GM13976 (cell line): Measurements from ENCODE around the gene PTPRG.

Source experiments
- DNase-seq: peaks from one replicate; pipeline ENCODE4 v3.0.0; 2012; ENCODE audit warnings: low spot score
- in situ Hi-C: fragments of 300-500 bp; cut with MboI; formaldehyde crosslinking; loops from one replicate; pipeline ENCODE4 v1.12.0; 2022; ENCODE audit warnings: low sequenced_read_pairs, mixed read lengths, inconsistent platforms; ENCODE audit not compliant: unreplicated experiment
- TF ChIP-seq, protein P1 (sequence below): IDR thresholded peaks from 2 replicates; pipeline ENCODE4 v1.5.1; 2012; ENCODE audit warnings: borderline replicate concordance, mild to moderate bottlenecking; ENCODE audit not compliant: insufficient read depth; ENCODE audit errors: extremely low read depth, missing control alignments, control extremely low read depth

Gene PTPRG

GRCh38 chr3:61857297-61857696 is 295.9 kb downstream of the PTPRG start:
- in situ Hi-C loops, result loop anchor here (10.0 kb wide), 1 partner anchor 328 kb away; no protein-coding TSS in a partner anchor
- TF ChIP-seq, protein P1, sequence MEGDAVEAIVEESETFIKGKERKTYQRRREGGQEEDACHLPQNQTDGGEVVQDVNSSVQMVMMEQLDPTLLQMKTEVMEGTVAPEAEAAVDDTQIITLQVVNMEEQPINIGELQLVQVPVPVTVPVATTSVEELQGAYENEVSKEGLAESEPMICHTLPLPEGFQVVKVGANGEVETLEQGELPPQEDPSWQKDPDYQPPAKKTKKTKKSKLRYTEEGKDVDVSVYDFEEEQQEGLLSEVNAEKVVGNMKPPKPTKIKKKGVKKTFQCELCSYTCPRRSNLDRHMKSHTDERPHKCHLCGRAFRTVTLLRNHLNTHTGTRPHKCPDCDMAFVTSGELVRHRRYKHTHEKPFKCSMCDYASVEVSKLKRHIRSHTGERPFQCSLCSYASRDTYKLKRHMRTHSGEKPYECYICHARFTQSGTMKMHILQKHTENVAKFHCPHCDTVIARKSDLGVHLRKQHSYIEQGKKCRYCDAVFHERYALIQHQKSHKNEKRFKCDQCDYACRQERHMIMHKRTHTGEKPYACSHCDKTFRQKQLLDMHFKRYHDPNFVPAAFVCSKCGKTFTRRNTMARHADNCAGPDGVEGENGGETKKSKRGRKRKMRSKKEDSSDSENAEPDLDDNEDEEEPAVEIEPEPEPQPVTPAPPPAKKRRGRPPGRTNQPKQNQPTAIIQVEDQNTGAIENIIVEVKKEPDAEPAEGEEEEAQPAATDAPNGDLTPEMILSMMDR, result no peak

GRCh38 chr3:61858054-61858453 is 296.7 kb downstream of the PTPRG start:
- no peak for DNase-seq
- TF ChIP-seq, protein P1, result peak; percentile 28
- in situ Hi-C loops, result loop anchor here (10.0 kb wide), 1 partner anchor 327 kb away; no protein-coding TSS in a partner anchor

More at GRCh38 chr3:61857297-61857696, 295.9 kb downstream of the PTPRG start:
- no peak for DNase-seq

DNA sequence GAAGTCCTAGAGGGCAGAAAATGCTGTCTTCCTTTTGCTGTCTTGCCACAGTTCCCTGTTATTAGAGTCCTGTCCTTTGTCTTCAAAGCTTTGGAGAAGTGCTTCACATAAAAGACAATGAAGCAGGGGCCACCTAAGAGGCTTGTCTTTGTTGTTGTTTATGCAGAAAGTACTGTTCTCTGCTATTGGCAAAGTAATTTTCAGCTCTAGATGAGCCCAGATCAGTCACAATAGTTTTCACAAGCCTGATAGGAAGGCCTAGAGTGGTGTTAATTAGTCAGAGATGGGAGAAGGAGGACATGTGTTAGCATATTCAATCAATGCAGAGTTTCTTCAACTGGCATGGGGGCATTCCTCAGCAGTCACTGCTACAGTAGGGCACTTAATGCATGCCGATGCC is 300.0 kb downstream of the PTPRG start:
- in situ Hi-C loops, result no loop called here
- TF ChIP-seq, protein P1, result no peak
- no peak for DNase-seq

GRCh38 chr3:61862614-61863289 is 301.4 kb downstream of the PTPRG start:
- in situ Hi-C loops, result no loop called here
- DNase-seq, result no peak
- TF ChIP-seq, protein P1, result no peak

DNA sequence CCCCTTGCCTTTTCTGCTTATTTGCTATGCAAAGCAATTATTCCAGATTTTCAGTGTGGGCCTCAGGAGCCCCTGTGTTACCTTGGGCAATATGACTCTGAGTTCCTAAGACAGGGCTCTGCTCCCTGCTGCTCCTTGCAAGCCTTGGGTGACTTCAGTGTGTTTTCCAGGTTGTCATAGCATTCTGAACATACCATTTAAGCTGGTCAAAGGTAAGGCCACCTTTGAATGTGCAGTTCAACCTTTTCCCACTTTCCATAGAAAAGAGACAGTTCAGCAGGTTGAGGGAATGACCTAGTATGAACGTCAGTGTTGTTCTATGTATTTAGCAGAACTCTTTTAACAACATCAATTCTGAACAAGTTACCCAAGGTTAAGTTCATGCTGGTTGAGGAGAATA is 302.2 kb downstream of the PTPRG start:
- in situ Hi-C loops, result no loop called here
- DNase-seq, result no peak
- TF ChIP-seq, protein P1, result no peak

- TF ChIP-seq, protein P1, result no peak
- no peak for DNase-seq
- in situ Hi-C loops, result no loop called here
Observed at GRCh38 chr3:61864886-61865285, 303.5 kb downstream of the PTPRG start.
